GM12891 (cell line): ENCODE data around the gene ZNF598.

Experiments used
- POLR2A ChIP-seq: IDR thresholded peaks from 2 replicates; pipeline ENCODE4 v1.6.1; 2011; ENCODE audit warnings: low read depth, low read length, control low read depth
- POLR2AphosphoS5 ChIP-seq: IDR thresholded peaks from 2 replicates; pipeline ENCODE4 v1.6.1; 2011; ENCODE audit warnings: low read depth, low read length, control low read depth

- TF ChIP-seq POLR2AphosphoS5, result 0 out of 2 replicates have a peak, but pooled peaks have one; percentile 17
- no peak; the same call in 1 of the 2 replicates for TF ChIP-seq POLR2A
Measured at GRCh38 chr16:1963806-1964505, 45.7 kb downstream of the ZNF598 start.
